Stomach (tissue), 4 donors: ENCODE data around the gene DHRS7B.

Experiments
- POLR2A ChIP-seq, 4 donors: fragments of 450-650 bp; IDR thresholded peaks; one replicate each; pipeline ENCODE4 v1.6.1; 2016; ENCODE audit warnings: antibody characterized with exemption in 4 of 4, control low read depth in 2 of 4, mild to moderate bottlenecking in 1 of 4, moderate library complexity in 1 of 4
- TF ChIP-seq, protein P1 (sequence below), 7 experiments: fragments of 450-650 bp in 4 of 7; fragments of 200-600 bp in 3 of 7; sonication (generic) in 3 of 7; IDR thresholded peaks; one replicate each; pipeline ENCODE4 v1.5.1; 2016 to 2019; ENCODE audit warnings: antibody characterized with exemption in 7 of 7, control low read depth in 2 of 7, mild to moderate bottlenecking in 1 of 7

DNA sequence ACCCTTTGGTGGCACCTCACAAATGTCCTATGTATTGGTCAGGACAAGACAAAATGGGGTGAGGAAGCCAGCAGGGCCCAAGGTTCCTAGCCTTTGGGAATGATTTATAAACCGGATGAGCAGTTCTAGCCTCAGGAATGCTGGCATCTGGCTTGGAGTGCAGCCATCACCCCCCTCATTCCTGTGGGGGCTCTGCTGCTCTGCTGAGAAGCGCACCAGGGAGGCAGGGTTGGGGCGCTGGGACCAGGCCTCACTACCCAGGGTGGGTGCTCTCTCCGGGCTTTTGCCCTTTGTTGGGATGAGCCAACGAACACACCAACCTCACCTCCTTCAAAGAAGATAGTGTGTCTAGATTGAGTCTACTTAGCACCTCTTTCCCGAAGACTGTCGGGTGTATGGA is 47.9 kb downstream of the DHRS7B start:
- TF ChIP-seq, protein P1, sequence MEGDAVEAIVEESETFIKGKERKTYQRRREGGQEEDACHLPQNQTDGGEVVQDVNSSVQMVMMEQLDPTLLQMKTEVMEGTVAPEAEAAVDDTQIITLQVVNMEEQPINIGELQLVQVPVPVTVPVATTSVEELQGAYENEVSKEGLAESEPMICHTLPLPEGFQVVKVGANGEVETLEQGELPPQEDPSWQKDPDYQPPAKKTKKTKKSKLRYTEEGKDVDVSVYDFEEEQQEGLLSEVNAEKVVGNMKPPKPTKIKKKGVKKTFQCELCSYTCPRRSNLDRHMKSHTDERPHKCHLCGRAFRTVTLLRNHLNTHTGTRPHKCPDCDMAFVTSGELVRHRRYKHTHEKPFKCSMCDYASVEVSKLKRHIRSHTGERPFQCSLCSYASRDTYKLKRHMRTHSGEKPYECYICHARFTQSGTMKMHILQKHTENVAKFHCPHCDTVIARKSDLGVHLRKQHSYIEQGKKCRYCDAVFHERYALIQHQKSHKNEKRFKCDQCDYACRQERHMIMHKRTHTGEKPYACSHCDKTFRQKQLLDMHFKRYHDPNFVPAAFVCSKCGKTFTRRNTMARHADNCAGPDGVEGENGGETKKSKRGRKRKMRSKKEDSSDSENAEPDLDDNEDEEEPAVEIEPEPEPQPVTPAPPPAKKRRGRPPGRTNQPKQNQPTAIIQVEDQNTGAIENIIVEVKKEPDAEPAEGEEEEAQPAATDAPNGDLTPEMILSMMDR (IDR thresholded peaks at IDR 0.05), result no peak
- no peak for TF ChIP-seq POLR2A (IDR thresholded peaks at IDR 0.05)
